ENCODE data around the gene CLASRP. TPM values are rescaled to one million over a fixed set of nuclear protein-coding genes. Genes with fewer than 3 reads are reported as not detected.

CLASRP gene
- total and polyA plus RNA-seq, 2 of the 8 experiments (the other 6 are each of a cell fraction or from before 2014, with no cell fraction given), result 22.3 to 71.7 TPM

DNA sequence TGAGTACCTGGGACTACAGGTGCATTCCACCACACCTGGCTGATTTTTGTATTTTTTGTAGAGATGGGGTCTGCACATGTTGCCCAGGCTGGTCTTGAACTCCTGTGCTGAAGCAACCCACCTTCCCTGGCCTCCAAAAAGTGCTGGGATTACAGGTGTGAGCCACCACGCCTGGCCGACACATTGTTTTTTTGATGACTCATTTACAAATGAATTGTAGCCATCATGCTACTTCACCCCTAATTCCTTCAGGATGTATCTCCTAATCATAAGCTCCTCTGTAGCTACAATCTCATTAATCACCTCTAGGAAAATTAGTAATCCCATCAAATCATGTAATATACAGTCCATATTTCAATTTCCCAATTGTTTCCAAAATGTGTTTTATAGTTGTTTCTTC, 19.7 kb upstream of the CLASRP start (continued):
- TF ChIP-seq SIN3A (conservative IDR thresholded peaks at IDR 0.05 in 1 of 2, IDR thresholded peaks at IDR 0.05 in 1 of 2; ENCODE audit: low read depth in 1 of 2, low read length in 2 of 2), result no peak
- TF ChIP-seq YY1 (IDR thresholded peaks at IDR 0.05; ENCODE audit: low read depth, low read length), result no peak
- TF ChIP-seq BACH1 (IDR thresholded peaks at IDR 0.05; ENCODE audit: low read length), result no peak

All from H1 (cell line).